GOT3 (cell line): Measurements from ENCODE around the gene CDK16.
"Not testable (repeated sequence)": the region's sequence is repeated elsewhere in the genome, so short reads cannot be mapped to it uniquely, and the experiment has no call there.

Experiments used
- DNase-seq: peaks from one replicate; lab custom pipeline; 2025; ENCODE audit warnings: mixed read lengths; lab: John Stamatoyannopoulos, UW

Gene CDK16

DNA sequence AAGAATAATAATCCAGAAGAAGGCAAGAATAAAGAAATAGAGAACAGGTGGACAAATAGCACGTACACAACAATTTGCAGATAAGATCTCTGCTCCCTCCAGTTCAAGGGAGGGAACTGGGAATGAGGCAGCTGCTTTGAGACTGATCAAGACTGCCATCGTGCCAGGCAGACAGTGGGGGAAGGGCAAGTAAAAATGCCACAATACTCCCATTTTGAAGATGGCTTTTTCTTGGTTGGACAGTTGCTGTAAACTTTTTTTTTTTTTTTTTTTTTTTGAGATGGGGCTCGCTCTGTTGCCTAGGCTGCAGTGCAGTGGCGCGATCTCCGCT lies 31.5 kb downstream of the CDK16 start:
- no peak for DNase-seq

DNA sequence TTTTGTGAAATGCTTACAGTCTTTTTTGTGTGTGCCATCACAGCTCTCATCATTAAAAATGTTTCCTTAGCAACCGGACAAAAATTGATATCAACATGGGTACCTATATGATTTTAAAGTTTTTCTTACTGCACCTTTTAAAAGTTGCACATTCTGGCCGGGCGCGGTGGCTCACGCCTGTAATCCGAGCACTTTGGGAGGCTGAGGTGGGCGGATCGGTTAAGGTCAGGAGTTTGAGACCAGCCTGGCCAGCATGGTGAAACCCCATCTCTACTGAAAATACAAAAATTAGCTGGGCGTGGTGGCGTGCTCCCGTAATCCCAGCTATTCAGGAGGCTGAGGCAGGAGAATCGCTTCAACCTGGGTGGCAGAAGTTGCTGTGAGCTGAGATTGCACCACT lies 39.1 kb downstream of the CDK16 start:
- not testable (repeated sequence) for DNase-seq

DNA sequence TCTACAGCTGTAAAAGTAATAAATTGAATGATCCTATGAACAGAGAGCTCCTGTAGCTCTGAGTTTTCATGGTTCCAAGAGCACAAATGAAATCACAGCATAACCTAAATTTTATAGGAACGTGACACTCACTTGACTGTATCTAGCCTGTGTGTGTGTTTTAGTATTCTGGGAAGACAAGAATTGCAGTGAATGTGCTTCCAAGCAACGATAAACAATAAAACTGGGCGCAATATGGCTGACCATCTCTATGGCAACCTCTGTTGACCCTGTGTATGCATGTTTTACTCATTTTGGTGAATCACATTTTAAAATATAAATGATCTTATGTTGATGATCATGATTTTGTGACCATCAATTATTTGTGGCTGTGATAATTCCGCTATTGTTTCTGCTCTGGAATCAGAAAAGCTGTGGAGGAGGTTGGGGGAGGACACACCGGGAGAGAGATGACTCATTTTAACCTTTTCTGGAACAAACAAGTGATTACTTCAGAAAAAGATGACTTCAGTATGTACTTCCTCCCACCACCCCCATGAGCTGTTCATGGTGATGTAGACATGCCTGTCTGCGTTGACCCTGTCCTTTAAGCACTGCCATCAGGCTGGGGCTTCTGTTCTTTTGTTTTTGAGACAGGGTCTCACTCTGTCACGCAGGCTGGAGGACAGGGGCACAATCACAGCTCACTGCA lies 46.1 kb downstream of the CDK16 start:
- no peak for DNase-seq

DNA sequence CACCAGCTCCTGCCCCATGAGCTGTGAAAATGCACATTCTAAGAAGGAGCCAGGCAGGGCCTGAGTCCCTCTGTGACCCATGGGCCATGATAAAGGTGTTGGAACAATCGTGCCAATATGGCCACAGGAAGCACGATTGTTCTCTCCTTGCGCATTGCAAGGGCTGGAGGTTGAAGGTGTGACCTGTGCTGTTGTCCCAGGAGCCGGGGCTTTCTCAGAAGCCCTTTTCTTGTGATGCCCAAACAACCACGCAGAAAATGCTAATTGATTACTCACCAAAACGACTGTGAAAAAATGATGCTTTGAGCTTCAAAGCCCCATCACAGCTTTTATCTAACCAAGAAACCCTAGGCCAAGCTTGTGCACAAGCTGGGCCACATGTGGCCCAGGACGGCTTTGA lies 48.2 kb downstream of the CDK16 start:
- no peak for DNase-seq

DNA sequence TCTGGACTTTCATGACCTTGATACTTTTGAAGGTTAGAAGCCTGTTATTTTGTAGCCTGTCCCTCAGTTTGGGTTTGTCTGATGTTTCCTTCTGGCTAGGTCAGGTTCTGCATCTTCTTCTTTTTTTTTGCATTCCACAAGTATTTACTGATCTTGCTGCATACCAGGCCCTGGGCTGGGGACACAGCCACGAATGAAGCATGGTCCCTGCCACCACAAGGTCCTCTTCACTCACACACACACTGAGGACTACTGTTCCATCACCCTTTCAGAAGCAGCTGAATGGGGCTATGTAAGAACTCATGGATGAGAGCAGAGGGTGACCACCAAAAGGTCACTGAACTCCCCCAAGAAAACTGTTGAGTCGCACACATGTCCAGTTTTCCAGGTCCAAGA lies 53.5 kb downstream of the CDK16 start:
- no peak for DNase-seq

DNA sequence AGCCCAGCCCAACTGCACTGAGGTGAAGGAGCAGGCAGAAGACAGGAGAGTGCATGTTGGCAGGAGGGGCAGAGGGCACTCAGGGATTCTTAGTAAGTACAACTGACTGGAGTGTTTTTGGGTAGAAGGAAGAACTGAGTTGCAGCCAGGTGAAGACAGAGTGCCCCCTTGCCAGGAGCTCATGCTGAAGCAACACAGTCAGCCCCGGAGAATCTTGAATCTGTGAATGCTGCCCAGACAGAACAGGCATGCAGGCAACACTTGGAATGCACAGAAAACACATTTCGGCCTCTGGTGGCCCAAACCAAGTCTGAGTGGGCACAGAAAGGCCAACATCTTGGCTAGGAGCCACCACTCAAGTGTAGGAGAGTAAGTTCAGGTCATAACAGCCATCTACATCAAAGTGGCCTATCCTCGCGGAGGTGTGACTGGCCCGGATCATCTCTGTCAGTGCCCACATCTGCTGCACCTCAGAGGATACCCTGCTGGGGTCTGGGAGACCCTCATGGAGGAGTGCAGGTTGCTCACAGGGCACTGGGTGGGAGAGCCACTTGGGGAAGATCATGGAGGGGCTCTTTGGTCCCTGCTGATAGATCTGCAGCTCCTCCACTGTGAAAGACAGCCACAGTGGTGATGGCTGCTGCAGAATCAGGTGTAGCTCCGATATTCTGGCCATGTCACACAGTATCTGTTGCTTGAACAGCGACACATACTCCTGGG lies 54.7 kb downstream of the CDK16 start:
- DNase-seq = no peak

DNA sequence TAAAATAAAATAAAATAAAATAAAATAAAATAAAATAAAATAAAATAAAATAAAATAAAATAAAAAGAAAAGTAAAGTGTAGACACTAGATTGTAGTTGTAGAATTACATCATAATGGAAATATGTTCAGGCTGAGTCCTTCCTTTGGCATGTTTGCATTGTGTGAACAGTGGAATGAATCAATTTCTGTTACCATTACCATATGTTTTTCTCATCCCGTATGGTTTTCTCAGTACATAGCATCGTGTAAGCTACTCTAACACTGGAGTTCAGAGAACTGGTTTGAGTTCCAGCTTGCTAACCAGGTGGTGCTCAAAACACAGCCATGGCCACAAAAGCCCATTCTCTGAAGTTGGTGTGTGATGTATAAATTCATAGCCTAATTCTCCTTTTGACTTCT lies 60.2 kb downstream of the CDK16 start:
- DNase-seq = no peak
